OCI-LY1 (cell line): ENCODE data around the gene ARHGAP22.
A peak's percentile ranks its signal among the peaks of the same experiment; 100 is the strongest.

ENCODE experiments used
- H2AFZ ChIP-seq: fragments of 200-600 bp; sonication (generic), shearing (Covaris generic); 2 replicates; pipeline ENCODE4 v1.6.0; 2014; ENCODE audit warnings: antibody characterized with exemption, mild to moderate bottlenecking, low read length
- H3F3A ChIP-seq: fragments of 200-600 bp; sonication (generic), shearing (Covaris generic); 2 replicates; pipeline ENCODE4 v1.6.0; 2014; ENCODE audit warnings: mild to moderate bottlenecking, antibody characterized with exemption, low read length, moderate library complexity; ENCODE audit not compliant: insufficient read depth
- H3K27ac ChIP-seq: fragments of 200-600 bp; sonication (generic); 2 replicates; pipeline ENCODE4 v1.5.1; 2014; ENCODE audit warnings: low read length, mixed run types, mild to moderate bottlenecking, low read depth; ENCODE audit not compliant: poor library complexity, severe bottlenecking
- H3K27me3 ChIP-seq: fragments of 200-600 bp; sonication (generic); 2 replicates; pipeline ENCODE4 v1.6.0; 2014; ENCODE audit warnings: antibody characterized with exemption, mild to moderate bottlenecking, low read length, moderate library complexity; ENCODE audit not compliant: insufficient read depth
- H3K36me3 ChIP-seq: fragments of 200-600 bp; sonication (generic); 2 replicates; pipeline ENCODE4 v1.6.1; 2014; ENCODE audit warnings: mild to moderate bottlenecking, antibody characterized with exemption, low read length, moderate library complexity, mixed read lengths; ENCODE audit not compliant: insufficient read depth
- H3K4me1 ChIP-seq: fragments of 200-600 bp; sonication (generic); 2 replicates; pipeline ENCODE4 v1.5.1; 2014; ENCODE audit warnings: mild to moderate bottlenecking, low read length, moderate library complexity; ENCODE audit not compliant: insufficient read depth, severe bottlenecking
- H3K4me2 ChIP-seq: fragments of 200-600 bp; sonication (generic), shearing (Covaris generic); 2 replicates; pipeline ENCODE4 v1.6.1; 2014; ENCODE audit warnings: low read length
- H3K4me3 ChIP-seq: fragments of 200-600 bp; sonication (generic); 2 replicates; pipeline ENCODE4 v1.5.1; 2014; ENCODE audit warnings: low read length, low read depth, mild to moderate bottlenecking, mixed read lengths; ENCODE audit not compliant: poor library complexity, severe bottlenecking
- H3K79me2 ChIP-seq: fragments of 200-600 bp; shearing (Covaris generic); 2 replicates; pipeline ENCODE4 v1.6.1; 2016; ENCODE audit warnings: mixed run types, low read length, mixed read lengths; ENCODE audit not compliant: insufficient read depth
- H3K9ac ChIP-seq: fragments of 200-600 bp; sonication (generic), shearing (Covaris generic); 2 replicates; pipeline ENCODE4 v1.6.1; 2014; ENCODE audit warnings: mild to moderate bottlenecking, low read length, mixed read lengths
- H3K9me2 ChIP-seq: fragments of 200-600 bp; sonication (generic), shearing (Covaris generic); 2 replicates; pipeline ENCODE4 v1.6.1; 2014; ENCODE audit warnings: low read depth, mild to moderate bottlenecking, low read length, mixed read lengths
- H3K9me3 ChIP-seq: fragments of 200-600 bp; shearing (Covaris generic); 2 replicates; pipeline ENCODE4 v1.6.1; 2014; ENCODE audit warnings: low read length, mixed read lengths
- H4K20me1 ChIP-seq: fragments of 200-600 bp; sonication (generic), shearing (Covaris generic); 2 replicates; pipeline ENCODE4 v1.6.0; 2016; ENCODE audit warnings: mild to moderate bottlenecking, low read length; ENCODE audit not compliant: insufficient read depth
- CTCF ChIP-seq: fragments of 200-600 bp; sonication (generic), shearing (Covaris generic); IDR thresholded peaks from 2 replicates; pipeline ENCODE4 v1.5.1; 2017; ENCODE audit warnings: mild to moderate bottlenecking, antibody characterized with exemption, low read length, moderate library complexity, mixed read lengths
- EZH2 ChIP-seq: fragments of 200-600 bp; sonication (generic), shearing (Covaris generic); IDR thresholded peaks from 2 replicates; pipeline ENCODE4 v1.8.0; 2017; ENCODE audit warnings: borderline replicate concordance, mixed run types, mild to moderate bottlenecking, antibody characterized with exemption, low read length, moderate library complexity, mixed read lengths

ARHGAP22 gene

GRCh38 chr10:48526011-48526821 is 78.7 kb downstream of the ARHGAP22 start:
- H3K4me3 ChIP-seq, result no peak overlapping the region
- H3K9ac ChIP-seq, result no peak overlapping the region
- H3K79me2 ChIP-seq, result no peaks in the 10 kb centered on the region
- H3K9me2 ChIP-seq, result no peaks in the 10 kb centered on the region
- no peak overlapping the region for H2AFZ ChIP-seq
- no peaks in the 10 kb centered on the region for H3K4me1 ChIP-seq
- H3K9me3 ChIP-seq, result no peaks in the 10 kb centered on the region
- H3F3A ChIP-seq, result no peaks in the 10 kb centered on the region
- no peak for TF ChIP-seq CTCF
- no peak for TF ChIP-seq EZH2
- no peaks in the 10 kb centered on the region for H4K20me1 ChIP-seq
- peaks cover 4% of the 10 kb centered on the region; the same call in 1 of the 2 replicates for H3K27me3 ChIP-seq
- no peaks in the 10 kb centered on the region for H3K36me3 ChIP-seq
- H3K27ac ChIP-seq, result no peak overlapping the region
- H3K4me2 ChIP-seq, result no peak overlapping the region

GRCh38 chr10:48525113-48525512 is 79.8 kb downstream of the ARHGAP22 start:
- H4K20me1 ChIP-seq, result no peaks in the 10 kb centered on the region
- no peaks in the 10 kb centered on the region for H3K4me1 ChIP-seq
- no peaks in the 10 kb centered on the region for H3K9me3 ChIP-seq
- H3K9ac ChIP-seq, result no peak overlapping the region
- H3K27ac ChIP-seq, result no peak overlapping the region
- H3K4me3 ChIP-seq, result no peak overlapping the region
- H3K4me2 ChIP-seq, result no peak overlapping the region
- H3K9me2 ChIP-seq, result no peaks in the 10 kb centered on the region
- TF ChIP-seq CTCF (no peak), EZH2 (no peak)
- H3K36me3 ChIP-seq, result no peaks in the 10 kb centered on the region
- H2AFZ ChIP-seq, result no peak overlapping the region
- peaks cover 4% of the 10 kb centered on the region; the same call in 1 of the 2 replicates for H3K27me3 ChIP-seq
- H3F3A ChIP-seq, result no peaks in the 10 kb centered on the region
- no peaks in the 10 kb centered on the region for H3K79me2 ChIP-seq

- H3K9ac ChIP-seq, result no peak overlapping the region
- H3K27ac ChIP-seq, result no peak overlapping the region
- no peaks in the 10 kb centered on the region for H3K79me2 ChIP-seq
- H3K9me2 ChIP-seq, result no peaks in the 10 kb centered on the region
- H3K36me3 ChIP-seq, result no peaks in the 10 kb centered on the region
- H3K4me2 ChIP-seq, result no peak overlapping the region
- no peaks in the 10 kb centered on the region for H3K4me1 ChIP-seq
- no peak overlapping the region for H2AFZ ChIP-seq
- no peak overlapping the region for H3K4me3 ChIP-seq
- H3K9me3 ChIP-seq, result no peaks in the 10 kb centered on the region
- H4K20me1 ChIP-seq, result no peaks in the 10 kb centered on the region
- peaks cover 4% of the 10 kb centered on the region; the same call in 1 of the 2 replicates for H3K27me3 ChIP-seq
- no peaks in the 10 kb centered on the region for H3F3A ChIP-seq
- TF ChIP-seq CTCF (peak; percentile 21; the same call in 1 of the 2 replicates), EZH2 (no peak)
Measured at GRCh38 chr10:48523820-48524758, 80.8 kb downstream of the ARHGAP22 start.
